Mesothelial cell of epicardium (in vitro differentiated cells): ENCODE measurements around the gene PARD3. TPM values are rescaled to one million over a fixed set of nuclear protein-coding genes. Genes with fewer than 3 reads are reported as not detected.

Source experiments
- DNase-seq, 2 experiments: peaks; one replicate each; pipeline ENCODE4 v3.0.0; 2021; ENCODE audit warnings: low spot score in 2 of 2; ENCODE audit not compliant: unreplicated experiment in 2 of 2
- H3K27ac Mint-ChIP-seq: 2 replicates; pipeline ENCODE4 v1.8.0; 2021; ENCODE audit warnings: mixed read lengths
- H3K27me3 Mint-ChIP-seq: 2 replicates; pipeline ENCODE4 v1.8.0; 2021; ENCODE audit warnings: low read depth, mixed read lengths
- H3K36me3 Mint-ChIP-seq: 2 replicates; pipeline ENCODE4 v1.8.0; 2021; ENCODE audit warnings: mixed read lengths
- H3K4me1 Mint-ChIP-seq: 2 replicates; pipeline ENCODE4 v1.8.0; 2021; ENCODE audit warnings: mixed read lengths
- H3K4me3 Mint-ChIP-seq: 2 replicates; pipeline ENCODE4 v1.8.0; 2021; ENCODE audit warnings: mild to moderate bottlenecking, moderate library complexity, mixed read lengths
- H3K9me3 Mint-ChIP-seq: 2 replicates; pipeline ENCODE4 v1.8.0; 2021; ENCODE audit warnings: mixed read lengths
- CTCF ChIP-seq: fragments of 200-600 bp; sonication (generic); IDR thresholded peaks from one replicate; pipeline ENCODE4 v1.5.0; 2021; ENCODE audit warnings: antibody characterized with exemption; ENCODE audit not compliant: unreplicated experiment
- total RNA-seq: library from RNA; stranded (reverse); gene quantifications from 3 replicates; pipeline ENCODE4 v1.2.1, GENCODE V29; 2021

Gene PARD3
- total RNA-seq, 1 donor from 2014 or later = 73.2 TPM

DNA sequence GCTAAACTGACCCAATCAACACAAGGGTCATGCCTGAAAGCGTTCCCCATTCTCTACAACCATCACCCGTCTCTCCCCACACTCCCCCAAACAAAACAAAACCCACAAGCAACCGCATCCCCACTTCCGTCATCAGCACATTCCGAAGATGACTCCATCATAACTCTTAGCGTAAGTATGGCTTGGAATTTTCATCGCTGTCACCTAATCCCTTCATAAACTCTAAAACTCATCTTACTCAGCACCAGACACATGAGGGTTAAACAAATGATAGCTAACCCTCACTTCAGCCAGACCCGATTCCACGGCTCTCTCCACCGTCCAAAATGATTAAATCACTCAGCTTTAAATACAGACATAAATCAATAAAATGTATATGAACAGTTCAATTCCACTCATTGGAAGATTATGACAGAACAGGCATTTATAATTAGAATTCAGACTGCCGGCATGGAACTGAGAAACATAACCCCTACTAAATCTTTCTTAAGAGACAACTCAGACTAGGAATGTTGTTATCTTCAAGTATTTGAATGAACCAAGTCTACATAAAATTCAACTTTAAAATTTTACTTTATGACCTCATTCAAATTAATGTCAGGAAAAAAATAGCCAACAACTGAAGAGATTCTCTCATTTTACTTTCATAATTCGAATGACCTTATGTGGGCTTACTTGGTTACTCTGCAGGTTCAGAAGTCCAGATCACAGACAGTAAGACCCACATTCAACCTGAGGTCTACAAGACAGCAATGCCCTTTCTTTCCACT lies 215.9 kb downstream of the PARD3 start:
- peak overlapping the region; percentile 36 for H3K27ac Mint-ChIP-seq
- no peaks in the 10 kb centered on the region for H3K9me3 Mint-ChIP-seq
- no peak for TF ChIP-seq CTCF
- H3K4me3 Mint-ChIP-seq = no peak overlapping the region
- no peaks in the 10 kb centered on the region for H3K36me3 Mint-ChIP-seq
- no peaks in the 10 kb centered on the region for H3K27me3 Mint-ChIP-seq
- DNase-seq = no peak
- peaks cover 20% of the 10 kb centered on the region for H3K4me1 Mint-ChIP-seq

GRCh38 chr10:34596351-34596750 lies 218.7 kb downstream of the PARD3 start:
- no peak for TF ChIP-seq CTCF

DNA sequence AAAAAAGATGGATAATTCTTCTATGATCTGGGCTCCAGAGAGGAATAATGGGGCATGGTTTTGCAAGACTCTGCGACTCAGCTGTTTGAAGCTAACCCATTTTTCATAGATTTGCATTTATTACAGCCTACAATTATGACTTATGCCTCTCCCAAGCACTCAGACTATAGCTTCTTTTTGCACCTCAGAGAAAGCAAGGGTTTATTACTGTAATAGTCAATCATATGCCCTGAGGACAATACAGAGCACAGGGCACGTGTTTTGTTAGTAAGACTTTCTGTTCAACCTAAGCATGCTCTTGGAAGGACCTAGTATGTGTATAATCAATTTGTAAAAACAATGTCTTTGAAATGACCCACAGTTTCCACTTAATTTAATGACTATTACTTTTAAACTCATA lies 221.2 kb downstream of the PARD3 start:
- no peak for DNase-seq
- H3K9me3 Mint-ChIP-seq = no peaks in the 10 kb centered on the region
- TF ChIP-seq CTCF = no peak
- peaks cover 9% of the 10 kb centered on the region for H3K4me1 Mint-ChIP-seq
- no peaks in the 10 kb centered on the region for H3K27me3 Mint-ChIP-seq
- H3K36me3 Mint-ChIP-seq = peaks cover 6% of the 10 kb centered on the region
- H3K4me3 Mint-ChIP-seq = no peak overlapping the region
- H3K27ac Mint-ChIP-seq = no peak overlapping the region

More at GRCh38 chr10:34596351-34596750, 218.7 kb downstream of the PARD3 start:
- Mint-ChIP-seq H3K27me3 (no peaks in the 10 kb centered on the region), H3K36me3 (no peaks in the 10 kb centered on the region), H3K27ac (no peak overlapping the region), H3K9me3 (no peaks in the 10 kb centered on the region), H3K4me1 (peaks cover 18% of the 10 kb centered on the region), H3K4me3 (no peak overlapping the region)
- DNase-seq = no peak

- TF ChIP-seq CTCF = no peak
- Mint-ChIP-seq H3K27me3 (no peaks in the 10 kb centered on the region), H3K36me3 (peaks cover 7% of the 10 kb centered on the region), H3K27ac (no peak overlapping the region), H3K9me3 (no peaks in the 10 kb centered on the region), H3K4me1 (peaks cover 8% of the 10 kb centered on the region), H3K4me3 (no peak overlapping the region)
- no peak for DNase-seq
Measured at GRCh38 chr10:34593374-34593890, 221.7 kb downstream of the PARD3 start.

DNA sequence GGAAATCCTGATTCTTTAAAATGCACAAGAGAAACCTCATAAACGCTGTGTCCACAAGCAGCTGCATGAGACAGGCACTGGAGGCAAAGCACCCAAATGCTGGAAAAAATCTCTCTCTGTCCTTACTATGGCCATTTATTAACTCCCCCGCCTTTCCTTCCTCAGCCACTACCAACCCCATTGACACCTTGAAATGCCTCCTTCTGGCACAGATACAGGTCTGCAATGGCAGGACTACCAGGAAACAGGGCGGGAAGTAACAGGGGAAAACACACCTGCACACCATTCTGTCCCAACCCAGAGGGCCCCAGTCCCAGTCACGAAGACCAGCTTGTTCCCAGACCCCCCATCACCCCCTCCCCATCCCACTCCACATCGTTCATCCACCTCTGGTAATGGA lies 224.3 kb downstream of the PARD3 start:
- Mint-ChIP-seq H3K9me3 (no peaks in the 10 kb centered on the region), H3K4me3 (no peak overlapping the region), H3K36me3 (peaks cover 7% of the 10 kb centered on the region), H3K27ac (no peak overlapping the region), H3K27me3 (no peaks in the 10 kb centered on the region), H3K4me1 (peaks cover 17% of the 10 kb centered on the region)
- TF ChIP-seq CTCF = no peak
- no peak for DNase-seq
